SH-SY5Y (cell line): ENCODE data around the gene TCP10L.

ENCODE experiments used
- GATA2 ChIP-seq: IDR thresholded peaks from 2 replicates; pipeline ENCODE4 v1.6.1; 2011; ENCODE audit warnings: mild to moderate bottlenecking, low read depth, low read length
- GATA3 ChIP-seq: IDR thresholded peaks from 2 replicates; pipeline ENCODE4 v1.6.1; 2011; ENCODE audit warnings: low read depth, mild to moderate bottlenecking, low read length, moderate library complexity

GRCh38 chr21:32539378-32539777 is 45.9 kb downstream of the TCP10L start:
- TF ChIP-seq GATA3 (no peak), GATA2 (no peak)
